ENCODE results near the gene KCNIP1.

Gene KCNIP1

DNA sequence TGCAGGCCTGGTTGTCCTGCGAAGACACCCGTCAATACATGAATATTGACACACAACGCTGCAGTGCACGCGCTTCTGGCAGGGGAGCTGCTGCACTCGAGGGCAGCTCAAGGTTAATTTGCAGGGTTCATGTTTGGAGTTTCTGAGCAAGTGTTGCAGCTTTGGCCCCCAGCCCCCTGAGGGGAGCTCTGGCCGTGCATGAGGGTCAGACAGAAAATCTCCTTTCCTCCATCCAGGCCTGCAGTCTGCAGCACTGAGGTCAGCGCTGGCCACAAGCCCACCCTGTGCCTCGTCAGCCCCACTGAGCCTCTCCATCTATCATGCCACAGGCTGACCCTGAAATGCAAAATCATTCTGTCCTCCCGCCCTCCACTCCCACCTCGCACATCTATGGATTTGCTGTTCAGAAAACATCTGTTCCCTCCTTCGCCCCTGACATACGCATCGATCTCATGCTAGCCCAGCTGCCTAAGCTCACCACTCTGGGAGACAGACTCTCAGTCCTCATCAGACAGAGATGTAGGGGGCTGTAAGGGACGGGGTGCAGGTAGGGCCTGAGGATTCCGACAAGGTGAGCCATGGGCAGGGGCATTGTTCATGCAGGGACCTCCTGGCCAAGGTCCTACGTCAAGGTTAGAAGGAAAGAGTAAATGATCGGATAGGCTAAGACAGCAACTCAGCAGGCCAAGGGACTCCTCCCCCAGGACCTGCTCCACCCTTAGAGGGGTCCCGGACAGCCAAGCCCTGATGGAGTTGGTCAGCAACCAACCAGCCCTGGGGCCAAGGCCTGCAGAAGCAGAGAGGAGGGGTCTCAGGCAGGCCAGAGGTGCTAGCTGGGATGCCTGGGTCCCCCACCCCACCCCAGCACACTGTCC, 125.1 kb downstream of the KCNIP1 start:
- CTCF ChIA-PET: interaction anchor here (1.1 to 1.6 kb wide), 2 partner anchors 10 to 194 kb away, joined by 4 read pairs; no protein-coding TSS in a partner anchor
- TF ChIP-seq, protein P1, sequence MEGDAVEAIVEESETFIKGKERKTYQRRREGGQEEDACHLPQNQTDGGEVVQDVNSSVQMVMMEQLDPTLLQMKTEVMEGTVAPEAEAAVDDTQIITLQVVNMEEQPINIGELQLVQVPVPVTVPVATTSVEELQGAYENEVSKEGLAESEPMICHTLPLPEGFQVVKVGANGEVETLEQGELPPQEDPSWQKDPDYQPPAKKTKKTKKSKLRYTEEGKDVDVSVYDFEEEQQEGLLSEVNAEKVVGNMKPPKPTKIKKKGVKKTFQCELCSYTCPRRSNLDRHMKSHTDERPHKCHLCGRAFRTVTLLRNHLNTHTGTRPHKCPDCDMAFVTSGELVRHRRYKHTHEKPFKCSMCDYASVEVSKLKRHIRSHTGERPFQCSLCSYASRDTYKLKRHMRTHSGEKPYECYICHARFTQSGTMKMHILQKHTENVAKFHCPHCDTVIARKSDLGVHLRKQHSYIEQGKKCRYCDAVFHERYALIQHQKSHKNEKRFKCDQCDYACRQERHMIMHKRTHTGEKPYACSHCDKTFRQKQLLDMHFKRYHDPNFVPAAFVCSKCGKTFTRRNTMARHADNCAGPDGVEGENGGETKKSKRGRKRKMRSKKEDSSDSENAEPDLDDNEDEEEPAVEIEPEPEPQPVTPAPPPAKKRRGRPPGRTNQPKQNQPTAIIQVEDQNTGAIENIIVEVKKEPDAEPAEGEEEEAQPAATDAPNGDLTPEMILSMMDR (IDR thresholded peaks at IDR 0.05; ENCODE audit: control extremely low read depth, extremely low read depth, low read depth, missing control alignments): no peak
- POLR2A ChIA-PET: no interaction called here
- DNase-seq (ENCODE audit: extremely low spot score): no peak

DNA sequence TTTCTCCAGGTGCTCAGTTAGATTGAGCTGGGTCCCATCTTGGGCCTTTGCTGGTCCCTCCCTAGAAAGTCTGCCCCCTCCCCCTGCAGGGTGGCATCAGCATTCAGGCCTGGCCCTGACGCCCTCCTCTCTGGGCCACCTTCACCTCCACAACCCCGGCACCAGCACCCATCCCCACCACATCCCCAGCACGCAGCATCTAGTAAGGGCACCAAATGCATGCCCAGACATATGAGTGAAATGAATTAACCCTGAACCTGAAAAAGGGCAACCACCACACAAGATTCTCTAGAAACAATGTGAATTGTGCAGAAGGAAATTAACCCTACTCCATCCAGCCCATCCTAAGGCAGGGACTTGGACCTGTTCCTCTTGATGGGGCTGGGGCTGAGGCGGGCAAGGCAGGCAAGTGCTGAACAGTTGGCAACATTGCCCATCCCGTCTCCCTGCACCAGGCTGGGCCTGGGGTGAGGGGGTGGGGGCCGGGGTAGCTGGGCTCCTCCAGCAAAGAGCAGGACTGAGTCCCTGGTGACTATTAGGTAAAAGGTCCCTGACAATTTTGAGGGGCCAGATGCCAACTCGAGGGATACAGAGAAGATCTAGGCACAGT, 125.9 kb downstream of the KCNIP1 start:
- ChIA-PET POLR2A (no interaction called here), CTCF (interaction anchor here (1.1 to 1.6 kb wide), 2 partner anchors 9 to 195 kb away, joined by 4 read pairs; no protein-coding TSS in a partner anchor)
- DNase-seq (ENCODE audit: extremely low spot score): no peak
- TF ChIP-seq, protein P1 (IDR thresholded peaks at IDR 0.05; ENCODE audit: control extremely low read depth, extremely low read depth, low read depth, missing control alignments): no peak

DNA sequence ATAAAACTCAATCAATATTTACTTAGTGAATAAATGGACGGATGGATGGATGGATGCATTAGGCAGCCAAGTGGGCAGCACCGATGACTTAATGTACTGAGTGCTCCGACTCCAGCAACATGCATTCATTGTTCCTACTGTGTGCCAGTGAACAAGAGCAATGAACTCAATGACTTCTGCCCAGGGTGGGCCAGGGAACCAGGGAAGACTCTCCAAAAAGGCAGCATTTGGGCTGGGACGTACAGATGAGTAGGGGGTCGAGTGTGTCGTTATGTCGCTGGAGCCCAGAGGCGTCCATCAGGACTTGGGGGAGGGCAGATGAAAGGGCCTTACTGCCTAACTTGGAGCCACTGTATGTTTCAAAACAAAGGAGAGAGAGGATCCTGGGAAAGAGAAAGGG, 126.4 kb downstream of the KCNIP1 start:
- POLR2A ChIA-PET: no interaction called here
- no peak for DNase-seq (ENCODE audit: extremely low spot score)
- TF ChIP-seq, protein P1 (IDR thresholded peaks at IDR 0.05; ENCODE audit: control extremely low read depth, extremely low read depth, low read depth, missing control alignments): no peak
- CTCF ChIA-PET: interaction anchor here (1.4 to 9.0 kb wide), 3 partner anchors 27 to 197 kb away, joined by 4 to 135 read pairs (median 5); no protein-coding TSS in a partner anchor

DNA sequence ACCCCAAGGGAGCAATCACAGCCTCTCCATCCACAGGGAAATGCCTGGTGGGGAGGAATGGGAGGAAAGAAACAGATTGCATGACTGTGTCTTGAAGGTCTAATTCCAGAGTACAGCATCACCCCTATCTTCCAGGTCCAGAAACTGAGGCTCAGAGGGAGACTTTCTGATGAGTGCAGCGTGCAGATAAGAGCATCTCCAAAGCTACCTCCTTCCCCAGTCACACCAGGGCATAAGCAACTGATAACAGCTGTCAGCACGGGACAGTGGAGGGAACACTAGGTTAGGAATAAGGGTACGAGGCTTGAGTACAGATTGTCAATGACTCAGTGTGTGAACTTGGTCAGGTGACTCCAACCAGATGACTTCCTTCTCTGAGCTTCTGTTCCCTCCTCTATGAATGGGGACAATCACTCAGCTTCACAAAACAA, 126.9 kb downstream of the KCNIP1 start:
- no peak for DNase-seq (ENCODE audit: extremely low spot score)
- POLR2A ChIA-PET: no interaction called here
- TF ChIP-seq, protein P1 (IDR thresholded peaks at IDR 0.05; ENCODE audit: control extremely low read depth, extremely low read depth, low read depth, missing control alignments): no peak
- CTCF ChIA-PET: interaction anchor here (0.9 to 9.0 kb wide), 8 partner anchors 9 to 212 kb away, joined by 3 to 135 read pairs (median 4); no protein-coding TSS in a partner anchor

DNA sequence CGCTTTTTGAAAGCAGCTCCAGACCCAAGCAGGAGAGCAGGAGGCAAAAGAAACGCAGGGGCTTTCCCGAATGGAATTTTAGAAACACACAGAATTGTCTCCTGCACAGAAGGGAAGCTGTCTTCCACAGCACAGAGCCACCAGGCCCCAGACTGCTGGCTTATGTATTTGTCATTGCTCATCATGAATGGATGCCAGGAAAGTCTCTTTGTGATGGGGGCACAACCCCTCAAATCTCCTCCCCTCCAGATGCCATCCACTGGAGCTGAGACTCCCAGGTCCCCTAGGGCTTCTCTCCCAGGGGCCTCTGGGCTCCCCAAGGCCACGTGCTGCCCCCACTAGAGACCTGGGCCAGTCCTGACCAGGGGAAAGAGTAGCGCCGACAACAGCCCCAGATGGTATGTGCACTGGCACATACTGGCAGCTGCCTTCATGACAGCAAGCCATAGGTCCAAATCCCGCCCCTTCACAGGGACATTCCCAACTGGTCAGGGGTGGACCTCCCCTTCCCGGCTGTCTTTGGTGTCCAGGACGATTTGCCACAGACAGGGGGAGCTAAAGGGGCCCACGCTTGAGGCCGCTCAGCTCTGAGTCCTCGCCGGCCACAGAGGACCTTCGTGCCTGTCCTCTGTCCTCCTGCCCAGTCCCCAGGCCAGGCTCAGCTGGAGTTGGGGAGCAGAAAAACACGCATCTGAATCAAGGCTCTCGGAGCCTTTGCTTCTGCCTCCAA, 127.8 kb downstream of the KCNIP1 start:
- ChIA-PET CTCF (interaction anchor here (0.7 to 9.0 kb wide), 18 partner anchors 10 to 1711 kb away, joined by 3 to 135 read pairs (median 3); no protein-coding TSS in a partner anchor), POLR2A (no interaction called here)
- DNase-seq (ENCODE audit: extremely low spot score): no peak
- TF ChIP-seq, protein P1 (IDR thresholded peaks at IDR 0.05; ENCODE audit: control extremely low read depth, extremely low read depth, low read depth, missing control alignments): no peak

Measured in GM10248 (cell line).